HepG2 (cell line): ENCODE results near the gene PPP1R13B. TPM values are rescaled to one million over a fixed set of nuclear protein-coding genes. Genes with fewer than 3 reads are reported as not detected.

Experiments used
- DNMT1 ChIP-seq: sonication (generic); formaldehyde crosslinking; IDR thresholded peaks from 2 replicates; pipeline ENCODE4 v1.5.1; 2020; ENCODE audit warnings: mild to moderate bottlenecking, missing genetic modification reagents
- ERF ChIP-seq: IDR thresholded peaks from 2 replicates; pipeline ENCODE4 v1.6.1; 2018; ENCODE audit warnings: missing biosample characterization, missing genetic modification reagents
- GMEB2 ChIP-seq: IDR thresholded peaks from 2 replicates; pipeline ENCODE4 v1.6.1; 2016; ENCODE audit warnings: missing biosample characterization, missing genetic modification reagents, low read depth
- HMGXB3 ChIP-seq: sonication (generic); formaldehyde crosslinking; IDR thresholded peaks from 2 replicates; pipeline ENCODE4 v1.4.0; 2020; ENCODE audit warnings: missing genetic modification reagents, borderline replicate concordance
- HNRNPH1 ChIP-seq: fragments of 200-400 bp; formaldehyde crosslinking; optimal IDR thresholded peaks from 2 replicates; pipeline ENCODE3; 2017; ENCODE audit warnings: mild to moderate bottlenecking, low read depth, low read length
- HOXD1 ChIP-seq: sonication (generic); formaldehyde crosslinking; IDR thresholded peaks from 2 replicates; pipeline ENCODE4 v1.5.0; 2020; ENCODE audit warnings: missing genetic modification reagents
- KDM1A ChIP-seq: IDR thresholded peaks from 2 replicates; pipeline ENCODE4 v1.6.1; 2016; ENCODE audit warnings: missing compliant biosample characterization
- KLF6 ChIP-seq: IDR thresholded peaks from 2 replicates; pipeline ENCODE4 v1.8.0; 2016; ENCODE audit warnings: missing biosample characterization, missing genetic modification reagents
- KLF9 ChIP-seq: IDR thresholded peaks from 2 replicates; pipeline ENCODE4 v1.6.1; 2016; ENCODE audit warnings: low read depth
- MXD1 ChIP-seq: sonication (generic); formaldehyde crosslinking; IDR thresholded peaks from 2 replicates; pipeline ENCODE4 v1.4.0; 2020; ENCODE audit warnings: mild to moderate bottlenecking, missing genetic modification reagents
- MXD4 ChIP-seq: IDR thresholded peaks from 2 replicates; pipeline ENCODE4 v1.6.1; 2016; ENCODE audit warnings: mild to moderate bottlenecking, missing biosample characterization, missing genetic modification reagents
- NBN ChIP-seq: fragments of 450-650 bp; conservative IDR thresholded peaks from 2 replicates; pipeline ENCODE4 v1.6.1; 2017
- NFE2L2 ChIP-seq: fragments of 150-350 bp; IDR thresholded peaks from 2 replicates; pipeline ENCODE4 v1.6.1; 2014; ENCODE audit warnings: low read length
- NRL ChIP-seq: sonication (generic); formaldehyde crosslinking; IDR thresholded peaks from 2 replicates; pipeline ENCODE4 v1.5.0; 2020; ENCODE audit warnings: missing genetic modification reagents, mild to moderate bottlenecking, moderate library complexity, borderline replicate concordance
- PHF20 ChIP-seq: sonication (generic); formaldehyde crosslinking; IDR thresholded peaks from 2 replicates; pipeline ENCODE4 v1.5.0; 2020; ENCODE audit warnings: mild to moderate bottlenecking, missing genetic modification reagents
- TRIM22 ChIP-seq: fragments of 450-650 bp; IDR thresholded peaks from 2 replicates; pipeline ENCODE4 v1.6.1; 2017
- ZBTB26 ChIP-seq: IDR thresholded peaks from 2 replicates; pipeline ENCODE4 v1.6.1; 2016; ENCODE audit warnings: missing compliant biosample characterization, missing genetic modification reagents, borderline replicate concordance
- ZFP62 ChIP-seq: sonication (generic); formaldehyde crosslinking; IDR thresholded peaks from 2 replicates; pipeline ENCODE4 v1.4.0; 2020; ENCODE audit warnings: missing genetic modification reagents
- ZNF484 ChIP-seq: sonication (generic); formaldehyde crosslinking; IDR thresholded peaks from 2 replicates; pipeline ENCODE4 v1.5.1; 2020; ENCODE audit warnings: mild to moderate bottlenecking, low read depth, missing genetic modification reagents, borderline replicate concordance
- ZNF615 ChIP-seq: sonication (generic); formaldehyde crosslinking; IDR thresholded peaks from 2 replicates; pipeline ENCODE4 v1.5.0; 2020; ENCODE audit warnings: mild to moderate bottlenecking, missing genetic modification reagents, borderline replicate concordance
- ZNF841 ChIP-seq: sonication (generic); formaldehyde crosslinking; IDR thresholded peaks from 2 replicates; pipeline ENCODE4 v1.8.1; 2023; ENCODE audit warnings: missing genetic modification reagents, borderline replicate concordance
- ZSCAN20 ChIP-seq: sonication (generic); formaldehyde crosslinking; IDR thresholded peaks from 2 replicates; pipeline ENCODE4 v1.4.0; 2020; ENCODE audit warnings: missing genetic modification reagents, mild to moderate bottlenecking, borderline replicate concordance
- polyA plus RNA-seq, 8 experiments: library from polyadenylated mRNA; depleted of rRNA in 3 of 8; stranded (reverse) in 7 of 8; unstranded in 1 of 8; fragments of >200 nt; fragmentation: Illumina TruSeq in 4 of 8; extraction: Trizol in 4 of 8; gene quantifications; 2 replicates each; pipeline versions ENCODE4 v1.2.1 to v1.2.3, GENCODE V29; 2011 to 2016; ENCODE audit warnings: low read depth in 4 of 8, missing spikeins in 1 of 8, mixed read lengths in 1 of 8; ENCODE audit not compliant: insufficient read depth in 1 of 8
- total RNA-seq, 5 experiments: library from RNA; depleted of rRNA; stranded (reverse); fragments of >200 nt; fragmentation: Illumina TruSeq; extraction: Trizol; gene quantifications; 2 replicates each; pipeline ENCODE4 v1.2.3, GENCODE V29; 2016; ENCODE audit warnings: low read depth in 1 of 5

PPP1R13B gene
- total and polyA plus RNA-seq, 2 of the 13 experiments (the other 11 are each of a cell fraction or from before 2014, with no cell fraction given), result 4.6 to 9.4 TPM

- TF ChIP-seq HMGXB3, result peak; percentile 61; the same call in 1 of the 2 replicates
- no peak for TF ChIP-seq MXD1
- peak; percentile 97 for TF ChIP-seq KDM1A (CRISPR knock-in tag)
- TF ChIP-seq HNRNPH1, result no peak
- peak; percentile 87 for TF ChIP-seq ERF (CRISPR knock-in tag)
- TF ChIP-seq NFE2L2, result no peak
- peak; percentile 72; the same call in 1 of the 2 replicates for TF ChIP-seq HOXD1
- TF ChIP-seq ZNF615 (CRISPR knock-in tag), result no peak
- no peak for TF ChIP-seq PHF20 (CRISPR knock-in tag)
- TF ChIP-seq MXD4 (CRISPR knock-in tag), result no peak; the same call in 1 of the 2 replicates
- no peak for TF ChIP-seq ZNF484
- TF ChIP-seq KLF6 (CRISPR knock-in tag), result no peak; the same call in 1 of the 2 replicates
- no peak for TF ChIP-seq KLF9
- 0 out of 2 replicates have a peak, but pooled peaks have one; percentile 45 for TF ChIP-seq ZSCAN20 (CRISPR knock-in tag)
- TF ChIP-seq TRIM22, result no peak
- no peak for TF ChIP-seq ZBTB26 (CRISPR knock-in tag)
- no peak for TF ChIP-seq GMEB2
- no peak for TF ChIP-seq ZFP62
- no peak for TF ChIP-seq DNMT1 (CRISPR knock-in tag)
- TF ChIP-seq ZNF841, result no peak
- TF ChIP-seq NRL, result peak; percentile 53; the same call in 1 of the 2 replicates
- TF ChIP-seq NBN, result no peak
Measured at GRCh38 chr14:103879570-103880347, 32.4 kb upstream of the PPP1R13B start (continued).
